Psoas muscle (tissue), 8 donors: ENCODE measurements around the gene CDH4. TPM values are rescaled to one million over a fixed set of nuclear protein-coding genes. Genes with fewer than 3 reads are reported as not detected.

Source experiments
- ATAC-seq, 4 donors: fragments of 200-7000 bp; cut with Tn5 transposase; one replicate each; pipeline ENCODE4 v1.9.1; 2020; ENCODE audit warnings: moderate library complexity in 3 of 4, mild to moderate bottlenecking in 2 of 4
- DNase-seq, 2 donors: peaks; one replicate each; pipeline ENCODE4 v3.0.0-alpha.2; 2020
- H3K27ac ChIP-seq: fragments of 200-600 bp; one replicate; pipeline ENCODE4 v1.8.0; 2022
- H3K27me3 ChIP-seq, 3 donors: fragments of 200-600 bp in 1 of 3; one replicate each; pipeline versions ENCODE4 v1.6.1 to v1.8.0; 2013 to 2022; ENCODE audit warnings: low read length in 2 of 3, mild to moderate bottlenecking in 2 of 3, moderate library complexity in 1 of 3; ENCODE audit not compliant: insufficient read depth in 3 of 3
- H3K36me3 ChIP-seq, 2 donors: fragments of 200-600 bp in 1 of 2; one replicate each; pipeline versions ENCODE4 v1.6.1 to v1.8.0; 2013 to 2022; ENCODE audit warnings: low read depth in 1 of 2, mild to moderate bottlenecking in 1 of 2, moderate library complexity in 1 of 2; ENCODE audit not compliant: insufficient read depth in 1 of 2
- H3K4me1 ChIP-seq: fragments of 200-600 bp; one replicate; pipeline ENCODE4 v1.8.0; 2022
- H3K4me3 ChIP-seq: fragments of 200-600 bp; one replicate; pipeline ENCODE4 v1.8.0; 2022; ENCODE audit warnings: mild to moderate bottlenecking
- H3K9me3 ChIP-seq: fragments of 200-600 bp; one replicate; pipeline ENCODE4 v1.8.0; 2022
- WGBS, 3 donors: extraction: QIAGEN DNeasy Blood & Tissue Kit; methylation state at CpG; one replicate each; pipeline versions ENCODE4 v1.1.6 to v1.1.7; 2013; 5-methylcytosine and 5-hydroxymethylcytosine counted together
- intact Hi-C, 2 donors: fragments of 100-400 bp; cut with DNase I; formaldehyde crosslinking; loops; one replicate each; pipeline versions ENCODE4 v1.11.0 to v1.14.2; 2022
- polyA plus RNA-seq, 3 donors: library from polyadenylated mRNA; stranded (reverse); fragments of 200-250 nt; gene quantifications; one replicate each; pipeline ENCODE4 v1.2.3, GENCODE V29; 2013
- total RNA-seq, 4 donors: library from RNA; stranded (reverse); fragmentation: NEBNext Ultra II Directional in 2 of 4; extraction: Animal tissue kit (Norgen Biotek cat#: 25700) in 2 of 4; gene quantifications; one replicate each; pipeline versions ENCODE4 v1.2.1 to v1.2.4, GENCODE V29; 2021 to 2023
- TF ChIP-seq, protein P1 (sequence below): fragments of 200-600 bp; IDR thresholded peaks from one replicate; pipeline ENCODE4 v1.8.0; 2022; ENCODE audit warnings: antibody characterized with exemption
- donor health status: healthy with polysubstance abuse.
- donor health status: DM: no; HTN: no; CAD: no; lungs with moderate emphysema.
- donor health status: Bipolar disorder and iron deficiency.
- donor health status: healthy.
- donor health status: DM: yes; HTN: yes; CAD: no.
- donor health status: DM: no; HTN: no; CAD: no.
- donor health status: DM: no; HTN: no; CAD: no.
- donor health status: DM: yes; HTN: yes; CAD: no.

The CDH4 gene
- total and polyA plus RNA-seq, 7 donors, result 0.26 to 1.0 (median 0.34) TPM

GRCh38 chr20:61839223-61839911 is 587.3 kb downstream of the CDH4 start:
- no peaks in the 10 kb centered on the region for H3K4me1 ChIP-seq
- WGBS, 3 donors, result 90 to 92% (median 91%) methylated on average over 10 of the region's 10 CpGs
- peaks cover 0 to 2% (median 0%) of the 10 kb centered on the region in 3 donors for H3K27me3 ChIP-seq
- no peak overlapping the region for H3K4me3 ChIP-seq
- TF ChIP-seq, protein P1, sequence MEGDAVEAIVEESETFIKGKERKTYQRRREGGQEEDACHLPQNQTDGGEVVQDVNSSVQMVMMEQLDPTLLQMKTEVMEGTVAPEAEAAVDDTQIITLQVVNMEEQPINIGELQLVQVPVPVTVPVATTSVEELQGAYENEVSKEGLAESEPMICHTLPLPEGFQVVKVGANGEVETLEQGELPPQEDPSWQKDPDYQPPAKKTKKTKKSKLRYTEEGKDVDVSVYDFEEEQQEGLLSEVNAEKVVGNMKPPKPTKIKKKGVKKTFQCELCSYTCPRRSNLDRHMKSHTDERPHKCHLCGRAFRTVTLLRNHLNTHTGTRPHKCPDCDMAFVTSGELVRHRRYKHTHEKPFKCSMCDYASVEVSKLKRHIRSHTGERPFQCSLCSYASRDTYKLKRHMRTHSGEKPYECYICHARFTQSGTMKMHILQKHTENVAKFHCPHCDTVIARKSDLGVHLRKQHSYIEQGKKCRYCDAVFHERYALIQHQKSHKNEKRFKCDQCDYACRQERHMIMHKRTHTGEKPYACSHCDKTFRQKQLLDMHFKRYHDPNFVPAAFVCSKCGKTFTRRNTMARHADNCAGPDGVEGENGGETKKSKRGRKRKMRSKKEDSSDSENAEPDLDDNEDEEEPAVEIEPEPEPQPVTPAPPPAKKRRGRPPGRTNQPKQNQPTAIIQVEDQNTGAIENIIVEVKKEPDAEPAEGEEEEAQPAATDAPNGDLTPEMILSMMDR, result no peak
- H3K9me3 ChIP-seq, result no peaks in the 10 kb centered on the region
- intact Hi-C loops, result no loop called here
- no peak for ATAC-seq
- H3K36me3 ChIP-seq, result no peaks in the 10 kb centered on the region
- no peak for DNase-seq
- H3K27ac ChIP-seq, result no peak overlapping the region

DNA sequence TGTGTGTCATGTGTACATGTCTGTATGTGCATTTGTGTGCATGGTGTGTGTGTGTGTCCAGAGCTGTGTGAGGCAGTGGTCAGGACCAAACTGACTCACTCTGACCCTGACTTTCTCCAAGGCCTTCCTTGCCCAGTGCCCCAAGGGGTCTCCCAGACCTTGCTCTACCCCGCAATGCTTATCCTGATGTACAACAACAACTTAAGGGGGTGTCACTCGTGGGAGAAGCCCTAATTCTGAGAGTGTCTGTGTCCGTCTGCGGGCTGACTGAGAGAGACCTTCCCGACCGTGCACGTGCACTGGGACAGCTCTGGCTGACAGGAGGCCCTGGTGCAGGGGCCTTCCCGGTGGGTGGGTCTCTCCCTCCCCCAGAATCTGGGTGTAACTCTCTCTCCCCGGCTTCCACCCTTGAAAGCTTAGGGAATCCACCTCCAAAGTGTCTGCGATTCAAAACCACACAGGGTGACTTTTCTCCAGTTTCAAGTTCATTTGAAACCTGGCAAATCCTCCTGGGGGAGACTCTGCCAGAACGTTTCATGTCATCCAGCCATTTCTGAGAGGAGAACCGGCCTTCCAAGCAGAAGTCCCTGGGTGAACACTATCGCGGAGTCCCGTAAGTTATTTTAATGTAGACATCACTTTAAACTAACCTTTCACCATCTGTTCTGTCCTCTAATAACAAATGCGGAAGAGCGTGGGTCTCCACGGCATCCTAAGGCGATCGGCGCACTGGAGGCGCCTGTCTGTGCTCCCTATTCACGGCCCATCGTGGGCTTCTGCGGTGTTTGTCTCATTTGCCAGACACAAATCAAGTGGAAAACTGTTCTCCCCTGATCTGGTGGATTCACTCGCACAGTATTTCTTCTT is 588.1 kb downstream of the CDH4 start:
- DNase-seq, result peak in 1 of 2 donors; percentile 24
- no peak for ATAC-seq
- Histone ChIP-seq H3K27me3 (peaks cover 0 to 2% (median 0%) of the 10 kb centered on the region in 3 donors), H3K9me3 (no peaks in the 10 kb centered on the region), H3K4me3 (no peak overlapping the region), H3K4me1 (no peaks in the 10 kb centered on the region), H3K36me3 (no peaks in the 10 kb centered on the region), H3K27ac (no peak overlapping the region)
- intact Hi-C loops, result no loop called here
- TF ChIP-seq, protein P1, result no peak
- WGBS, 3 donors, result 55 to 66% (median 62%) methylated on average over 26 of the region's 26 CpGs

GRCh38 chr20:61840779-61841455 is 588.9 kb downstream of the CDH4 start:
- WGBS, 3 donors, result 84 to 91% (median 89%) methylated on average over 26 of the region's 26 CpGs
- Histone ChIP-seq H3K4me3 (no peak overlapping the region), H3K27me3 (peaks cover 0 to 2% (median 0%) of the 10 kb centered on the region in 3 donors), H3K27ac (no peak overlapping the region), H3K36me3 (no peaks in the 10 kb centered on the region), H3K9me3 (no peaks in the 10 kb centered on the region), H3K4me1 (no peaks in the 10 kb centered on the region)
- TF ChIP-seq, protein P1, result no peak
- DNase-seq (peak in 1 of 2 donors; percentile 32), ATAC-seq (no peak)
- intact Hi-C loops, result no loop called here

GRCh38 chr20:61841551-61841950 is 589.5 kb downstream of the CDH4 start:
- Histone ChIP-seq H3K27ac (no peak overlapping the region), H3K27me3 (peaks cover 0 to 2% (median 0%) of the 10 kb centered on the region in 3 donors), H3K9me3 (no peaks in the 10 kb centered on the region), H3K36me3 (no peaks in the 10 kb centered on the region), H3K4me1 (no peaks in the 10 kb centered on the region), H3K4me3 (no peak overlapping the region)
- intact Hi-C loops, result no loop called here
- TF ChIP-seq, protein P1, result no peak
- DNase-seq (peak in 1 of 2 donors; percentile 28), ATAC-seq (no peak)
- whole genome bisulfite sequencing, 3 donors, result 85 to 87% (median 87%) methylated on average over 18 of the region's 18 CpGs
